Naive B cell (primary cell): Measurements from ENCODE around the gene RNF224. TPM values are rescaled to one million over a fixed set of nuclear protein-coding genes. Genes with fewer than 3 reads are reported as not detected.

Source experiments
- ATAC-seq, 2 donors: fragments of 150-1000 bp; cut with Tn5 transposase; 2 replicates each; pipeline ENCODE4 v1.10.0; 2021; ENCODE audit warnings: low read depth in 2 of 2, mild to moderate bottlenecking in 2 of 2, moderate library complexity in 2 of 2
- DNase-seq: peaks from one replicate; pipeline ENCODE4 v3.0.0; 2022
- H3K27ac Mint-ChIP-seq, 6 donors: one replicate each; pipeline ENCODE4 v1.8.0; 2020 to 2022; ENCODE audit warnings: mild to moderate bottlenecking in 6 of 6, mixed read lengths in 6 of 6, moderate library complexity in 5 of 6, inconsistent platforms in 2 of 6
- H3K27me3 Mint-ChIP-seq, 3 donors: one replicate each; pipeline ENCODE4 v1.8.0; 2021 to 2022; ENCODE audit warnings: mixed read lengths in 3 of 3, mild to moderate bottlenecking in 1 of 3
- H3K36me3 Mint-ChIP-seq, 2 donors: one replicate each; pipeline ENCODE4 v1.8.0; 2020 to 2022; ENCODE audit warnings: mixed read lengths in 2 of 2, inconsistent platforms in 1 of 2, mild to moderate bottlenecking in 1 of 2
- H3K4me1 Mint-ChIP-seq, 3 donors: one replicate each; pipeline ENCODE4 v1.8.0; 2020 to 2022; ENCODE audit warnings: mixed read lengths in 3 of 3, inconsistent platforms in 1 of 3, mild to moderate bottlenecking in 1 of 3, moderate library complexity in 1 of 3
- H3K4me3 Mint-ChIP-seq, 8 donors: one replicate each; pipeline ENCODE4 v1.8.0; 2020 to 2022; ENCODE audit warnings: mild to moderate bottlenecking in 8 of 8, mixed read lengths in 8 of 8, moderate library complexity in 8 of 8, inconsistent platforms in 2 of 8
- H3K9me3 Mint-ChIP-seq, 7 donors: one replicate each; pipeline ENCODE4 v1.8.0; 2020 to 2022; ENCODE audit warnings: mixed read lengths in 7 of 7, mild to moderate bottlenecking in 5 of 7, inconsistent platforms in 2 of 7, moderate library complexity in 1 of 7
- polyA plus RNA-seq, 6 donors: library from polyadenylated mRNA; unstranded; fragments of 300-500 nt; fragmentation: Illumina TruSeq; gene quantifications; one replicate each; pipeline ENCODE4 v1.2.3, GENCODE V29; 2021; ENCODE audit warnings: low read depth in 6 of 6

RNF224 gene
- polyA plus RNA-seq, 6 donors from 2014 or later, result not detected

- peaks cover 5 to 11% (median 7%) of the 10 kb centered on the region in 3 donors for H3K4me1 Mint-ChIP-seq
These were observed 13.9 kb upstream of the RNF224 start for GRCh38 chr9:137213160-137214060.

GRCh38 chr9:137214620-137215019 is 12.7 kb upstream of the RNF224 start:
- DNase-seq, result no peak
- H3K9me3 Mint-ChIP-seq, result no peaks in the 10 kb centered on the region
- H3K36me3 Mint-ChIP-seq, result no peaks in the 10 kb centered on the region
- no peak overlapping the region for H3K4me3 Mint-ChIP-seq
- ATAC-seq, result no peak
- H3K4me1 Mint-ChIP-seq, result peaks cover 4 to 7% (median 5%) of the 10 kb centered on the region in 3 donors
- H3K27ac Mint-ChIP-seq, result no peak overlapping the region
- H3K27me3 Mint-ChIP-seq, result no peaks in the 10 kb centered on the region

More at GRCh38 chr9:137213160-137214060, 13.9 kb upstream of the RNF224 start:
- Mint-ChIP-seq H3K36me3 (no peaks in the 10 kb centered on the region), H3K4me3 (peak overlapping the region in 2 of 8 donors; percentile 56 to 69), H3K27me3 (no peaks in the 10 kb centered on the region), H3K27ac (peak overlapping the region in 1 of 6 donors; percentile 37), H3K9me3 (no peaks in the 10 kb centered on the region)
- ATAC-seq (no peak), DNase-seq (no peak)

GRCh38 chr9:137215196-137215986 is 11.9 kb upstream of the RNF224 start:
- Mint-ChIP-seq H3K36me3 (no peaks in the 10 kb centered on the region), H3K27ac (no peak overlapping the region), H3K4me1 (peaks cover 4 to 7% (median 5%) of the 10 kb centered on the region in 3 donors), H3K4me3 (no peak overlapping the region), H3K27me3 (no peaks in the 10 kb centered on the region), H3K9me3 (no peaks in the 10 kb centered on the region)
- no peak for DNase-seq
- no peak for ATAC-seq

GRCh38 chr9:137216188-137216965 is 10.9 kb upstream of the RNF224 start:
- Mint-ChIP-seq H3K27me3 (no peaks in the 10 kb centered on the region), H3K4me1 (peaks cover 0 to 1% (median under 1%) of the 10 kb centered on the region in 3 donors), H3K9me3 (no peaks in the 10 kb centered on the region), H3K27ac (no peak overlapping the region), H3K4me3 (no peak overlapping the region), H3K36me3 (no peaks in the 10 kb centered on the region)
- ATAC-seq (no peak), DNase-seq (no peak)

GRCh38 chr9:137217276-137218211 is 9.8 kb upstream of the RNF224 start:
- no peak for ATAC-seq
- Mint-ChIP-seq H3K36me3 (no peaks in the 10 kb centered on the region), H3K27ac (peak overlapping the region in 1 of 6 donors; percentile 41), H3K4me1 (no peaks in the 10 kb centered on the region), H3K9me3 (no peaks in the 10 kb centered on the region), H3K4me3 (peak overlapping the region in 2 of 8 donors; percentile 30 to 53), H3K27me3 (no peaks in the 10 kb centered on the region)
- DNase-seq, result no peak

GRCh38 chr9:137218212-137218753 is 9.0 kb upstream of the RNF224 start:
- DNase-seq, result no peak
- Mint-ChIP-seq H3K4me1 (peaks cover 0 to 7% (median 6%) of the 10 kb centered on the region in 3 donors), H3K27me3 (no peaks in the 10 kb centered on the region), H3K4me3 (no peak overlapping the region), H3K9me3 (no peaks in the 10 kb centered on the region), H3K36me3 (no peaks in the 10 kb centered on the region), H3K27ac (no peak overlapping the region)
- ATAC-seq, result no peak

- no peaks in the 10 kb centered on the region for H3K36me3 Mint-ChIP-seq
- H3K27ac Mint-ChIP-seq, result no peak overlapping the region
- H3K9me3 Mint-ChIP-seq, result no peaks in the 10 kb centered on the region
- DNase-seq (no peak), ATAC-seq (no peak)
- H3K4me3 Mint-ChIP-seq, result peak overlapping the region in 1 of 8 donors; percentile 45
- H3K27me3 Mint-ChIP-seq, result no peaks in the 10 kb centered on the region
- H3K4me1 Mint-ChIP-seq, result peaks cover 0 to 7% (median 6%) of the 10 kb centered on the region in 3 donors
These were observed 8.5 kb upstream of the RNF224 start for GRCh38 chr9:137218754-137219271.

GRCh38 chr9:137219757-137220316 is 7.5 kb upstream of the RNF224 start:
- H3K9me3 Mint-ChIP-seq, result no peaks in the 10 kb centered on the region
- no peak overlapping the region for H3K27ac Mint-ChIP-seq
- ATAC-seq (no peak), DNase-seq (no peak)
- H3K27me3 Mint-ChIP-seq, result no peaks in the 10 kb centered on the region
- peaks cover 3 to 7% (median 6%) of the 10 kb centered on the region in 3 donors for H3K4me1 Mint-ChIP-seq
- no peaks in the 10 kb centered on the region for H3K36me3 Mint-ChIP-seq
- H3K4me3 Mint-ChIP-seq, result peak overlapping the region in 4 of 8 donors; percentile 45 to 77 (median 69)

GRCh38 chr9:137220317-137221094 is 6.8 kb upstream of the RNF224 start:
- H3K27ac Mint-ChIP-seq, result no peak overlapping the region
- ATAC-seq (no peak), DNase-seq (no peak)
- H3K27me3 Mint-ChIP-seq, result no peaks in the 10 kb centered on the region
- H3K4me1 Mint-ChIP-seq, result peaks cover 3 to 7% (median 6%) of the 10 kb centered on the region in 3 donors
- H3K36me3 Mint-ChIP-seq, result no peaks in the 10 kb centered on the region
- peak overlapping the region in 6 of 8 donors; percentile 29 to 73 (median 40) for H3K4me3 Mint-ChIP-seq
- H3K9me3 Mint-ChIP-seq, result no peaks in the 10 kb centered on the region

GRCh38 chr9:137221095-137221505 is 6.2 kb upstream of the RNF224 start:
- Mint-ChIP-seq H3K9me3 (no peaks in the 10 kb centered on the region), H3K27ac (no peak overlapping the region), H3K4me3 (peak overlapping the region in 4 of 8 donors; percentile 29 to 73 (median 54)), H3K27me3 (no peaks in the 10 kb centered on the region), H3K4me1 (peaks cover 3 to 7% (median 6%) of the 10 kb centered on the region in 3 donors), H3K36me3 (no peaks in the 10 kb centered on the region)
- ATAC-seq (no peak), DNase-seq (no peak)

GRCh38 chr9:137221506-137222111 is 5.7 kb upstream of the RNF224 start:
- DNase-seq (no peak), ATAC-seq (no peak)
- Mint-ChIP-seq H3K27me3 (no peaks in the 10 kb centered on the region), H3K27ac (no peak overlapping the region), H3K4me3 (peak overlapping the region in 2 of 8 donors; percentile 16 to 25), H3K9me3 (no peaks in the 10 kb centered on the region), H3K4me1 (peaks cover 3 to 7% (median 6%) of the 10 kb centered on the region in 3 donors), H3K36me3 (no peaks in the 10 kb centered on the region)
